ENCODE measurements around the gene SAP130.

Gene SAP130

DNA sequence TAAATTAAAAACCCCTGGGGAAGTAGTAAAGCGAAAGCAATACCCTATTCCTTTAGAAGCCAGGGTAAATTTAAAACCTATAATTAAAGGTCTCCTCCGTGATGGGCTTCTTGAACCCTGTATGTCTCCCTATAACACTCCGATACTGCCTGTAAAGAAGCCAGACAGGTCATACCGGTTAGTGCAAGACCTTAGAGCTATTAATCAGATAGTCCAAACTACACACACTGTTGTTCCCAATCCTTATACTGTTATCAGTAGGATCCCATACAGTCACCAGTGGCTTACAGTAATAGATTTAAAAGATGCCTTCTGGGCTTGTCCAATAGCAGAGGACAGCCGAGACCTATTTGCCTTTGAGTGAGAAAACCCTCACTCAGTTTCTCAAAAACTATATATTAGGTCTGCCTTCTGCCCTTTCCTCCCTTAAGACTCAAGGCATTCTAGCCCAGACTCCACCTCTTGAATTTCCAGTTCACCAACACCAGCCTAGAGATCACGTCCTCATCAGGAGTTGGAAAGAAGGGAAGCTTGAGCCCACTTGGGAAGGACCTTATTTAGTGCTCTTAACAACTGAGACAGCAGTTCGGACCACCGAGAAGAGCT is 12.4 kb upstream of the SAP130 start:
- no peak overlapping the region for H3K4me3 ChIP-seq (ENCODE audit: low read length, poor library complexity, severe bottlenecking)
- H3K4me1 ChIP-seq (ENCODE audit: insufficient read depth, low read length, poor library complexity, severe bottlenecking) = no peaks in the 10 kb centered on the region
- no peaks in the 10 kb centered on the region for H3K36me3 ChIP-seq (ENCODE audit: insufficient read depth, low read length)
- no peak overlapping the region for H3K4me2 ChIP-seq (ENCODE audit: low read depth, low read length, poor library complexity, severe bottlenecking)
- TF ChIP-seq EZH2phosphoT487 (IDR thresholded peaks at IDR 0.05; ENCODE audit: borderline replicate concordance) = no peak
- TF ChIP-seq, protein P1, sequence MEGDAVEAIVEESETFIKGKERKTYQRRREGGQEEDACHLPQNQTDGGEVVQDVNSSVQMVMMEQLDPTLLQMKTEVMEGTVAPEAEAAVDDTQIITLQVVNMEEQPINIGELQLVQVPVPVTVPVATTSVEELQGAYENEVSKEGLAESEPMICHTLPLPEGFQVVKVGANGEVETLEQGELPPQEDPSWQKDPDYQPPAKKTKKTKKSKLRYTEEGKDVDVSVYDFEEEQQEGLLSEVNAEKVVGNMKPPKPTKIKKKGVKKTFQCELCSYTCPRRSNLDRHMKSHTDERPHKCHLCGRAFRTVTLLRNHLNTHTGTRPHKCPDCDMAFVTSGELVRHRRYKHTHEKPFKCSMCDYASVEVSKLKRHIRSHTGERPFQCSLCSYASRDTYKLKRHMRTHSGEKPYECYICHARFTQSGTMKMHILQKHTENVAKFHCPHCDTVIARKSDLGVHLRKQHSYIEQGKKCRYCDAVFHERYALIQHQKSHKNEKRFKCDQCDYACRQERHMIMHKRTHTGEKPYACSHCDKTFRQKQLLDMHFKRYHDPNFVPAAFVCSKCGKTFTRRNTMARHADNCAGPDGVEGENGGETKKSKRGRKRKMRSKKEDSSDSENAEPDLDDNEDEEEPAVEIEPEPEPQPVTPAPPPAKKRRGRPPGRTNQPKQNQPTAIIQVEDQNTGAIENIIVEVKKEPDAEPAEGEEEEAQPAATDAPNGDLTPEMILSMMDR (conservative IDR thresholded peaks at IDR 0.05; ENCODE audit: low read length) = no peak
- H3K9ac ChIP-seq (ENCODE audit: low read depth, low read length, poor library complexity, severe bottlenecking) = no peak overlapping the region
- no peaks in the 10 kb centered on the region for H3F3A ChIP-seq (ENCODE audit: low read depth)
- H3K9me2 ChIP-seq (replicated peaks; ENCODE audit: low read depth, low read length) = no peaks in the 10 kb centered on the region
- no peaks in the 10 kb centered on the region for H3K79me2 ChIP-seq (ENCODE audit: insufficient read depth, low read length)
- H4K20me1 ChIP-seq (ENCODE audit: insufficient read depth, low read length, poor library complexity, severe bottlenecking) = no peaks in the 10 kb centered on the region
- H2AFZ ChIP-seq (ENCODE audit: low read length) = no peak overlapping the region
- peaks cover 6% of the 10 kb centered on the region for H3K27me3 ChIP-seq (ENCODE audit: insufficient read depth, low read length, poor library complexity, severe bottlenecking)
- peaks cover 18% of the 10 kb centered on the region; the same call in 1 of the 2 replicates for H3K9me3 ChIP-seq (ENCODE audit: insufficient read depth, low read depth, low read length)

DNA sequence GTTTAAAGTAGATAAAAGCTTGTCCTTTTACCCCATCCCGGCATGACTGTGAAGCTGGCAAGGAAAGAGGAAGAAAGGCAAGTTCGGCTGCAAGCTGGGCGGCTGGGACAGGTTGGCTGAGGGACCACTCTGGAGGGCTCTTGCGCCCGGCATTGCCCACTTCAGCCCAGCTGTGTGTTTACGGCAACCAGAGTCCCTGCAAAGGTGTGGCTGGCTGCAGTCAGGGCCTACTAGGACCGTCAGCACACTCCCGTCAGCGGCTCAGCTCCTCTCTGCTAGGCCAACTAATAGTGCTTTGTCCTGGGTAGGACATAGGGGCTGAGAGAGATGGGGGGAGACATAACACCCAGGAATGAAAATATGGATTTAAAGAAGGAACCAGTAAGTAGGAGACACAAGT is 11.7 kb upstream of the SAP130 start:
- Histone ChIP-seq H3F3A (ENCODE audit: low read depth) (no peaks in the 10 kb centered on the region), H3K9ac (ENCODE audit: low read depth, low read length, poor library complexity, severe bottlenecking) (no peak overlapping the region), H4K20me1 (ENCODE audit: insufficient read depth, low read length, poor library complexity, severe bottlenecking) (no peaks in the 10 kb centered on the region), H3K4me1 (ENCODE audit: insufficient read depth, low read length, poor library complexity, severe bottlenecking) (no peaks in the 10 kb centered on the region), H3K36me3 (ENCODE audit: insufficient read depth, low read length) (no peaks in the 10 kb centered on the region), H3K9me3 (ENCODE audit: insufficient read depth, low read depth, low read length) (peaks cover 18% of the 10 kb centered on the region; the same call in 1 of the 2 replicates), H3K9me2 (replicated peaks; ENCODE audit: low read depth, low read length) (no peaks in the 10 kb centered on the region), H2AFZ (ENCODE audit: low read length) (no peak overlapping the region), H3K27me3 (ENCODE audit: insufficient read depth, low read length, poor library complexity, severe bottlenecking) (peaks cover 6% of the 10 kb centered on the region), H3K79me2 (ENCODE audit: insufficient read depth, low read length) (no peaks in the 10 kb centered on the region), H3K4me2 (ENCODE audit: low read depth, low read length, poor library complexity, severe bottlenecking) (no peak overlapping the region), H3K4me3 (ENCODE audit: low read length, poor library complexity, severe bottlenecking) (no peak overlapping the region)
- TF ChIP-seq, protein P1 (conservative IDR thresholded peaks at IDR 0.05; ENCODE audit: low read length) = no peak

DNA sequence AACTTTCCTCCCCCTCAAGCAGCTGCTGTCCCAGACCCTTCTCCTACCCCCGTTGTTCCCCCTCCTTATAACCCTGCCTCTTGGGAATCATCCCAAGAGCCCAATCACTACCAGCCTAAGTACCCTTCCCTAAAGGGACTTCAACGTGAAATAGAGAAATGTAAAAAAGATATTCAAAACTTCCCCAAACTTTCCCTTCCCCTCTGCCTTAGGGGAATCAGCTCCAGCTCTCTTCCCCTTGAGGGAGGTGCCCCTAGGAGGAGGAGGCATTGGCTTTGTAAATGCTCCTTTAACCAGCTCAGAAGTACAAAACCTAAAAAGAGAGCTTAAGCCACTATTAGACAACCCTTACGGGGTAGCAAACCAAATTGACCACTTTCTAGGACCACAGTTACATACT is 10.6 kb upstream of the SAP130 start:
- peaks cover 6% of the 10 kb centered on the region for H3K27me3 ChIP-seq (ENCODE audit: insufficient read depth, low read length, poor library complexity, severe bottlenecking)
- no peaks in the 10 kb centered on the region for H3F3A ChIP-seq (ENCODE audit: low read depth)
- no peak overlapping the region for H3K4me2 ChIP-seq (ENCODE audit: low read depth, low read length, poor library complexity, severe bottlenecking)
- no peak overlapping the region for H3K9ac ChIP-seq (ENCODE audit: low read depth, low read length, poor library complexity, severe bottlenecking)
- no peak overlapping the region for H2AFZ ChIP-seq (ENCODE audit: low read length)
- peaks cover 16% of the 10 kb centered on the region; the same call in 1 of the 2 replicates for H3K9me3 ChIP-seq (ENCODE audit: insufficient read depth, low read depth, low read length)
- H3K9me2 ChIP-seq (replicated peaks; ENCODE audit: low read depth, low read length) = no peaks in the 10 kb centered on the region
- TF ChIP-seq, protein P1 (conservative IDR thresholded peaks at IDR 0.05; ENCODE audit: low read length) = no peak
- TF ChIP-seq EZH2phosphoT487 (IDR thresholded peaks at IDR 0.05; ENCODE audit: borderline replicate concordance) = no peak
- H3K4me3 ChIP-seq (ENCODE audit: low read length, poor library complexity, severe bottlenecking) = no peak overlapping the region
- no peaks in the 10 kb centered on the region for H3K79me2 ChIP-seq (ENCODE audit: insufficient read depth, low read length)
- no peaks in the 10 kb centered on the region for H4K20me1 ChIP-seq (ENCODE audit: insufficient read depth, low read length, poor library complexity, severe bottlenecking)
- H3K4me1 ChIP-seq (ENCODE audit: insufficient read depth, low read length, poor library complexity, severe bottlenecking) = no peaks in the 10 kb centered on the region
- H3K36me3 ChIP-seq (ENCODE audit: insufficient read depth, low read length) = no peaks in the 10 kb centered on the region
